Measurements from ENCODE around the gene AHR.

The AHR gene

GRCh38 chr7:17304926-17305325 lies 6.5 kb downstream of the AHR start:
- DNase-seq, result no peak

GRCh38 chr7:17305387-17306171 lies 7.1 kb downstream of the AHR start:
- DNase-seq, result no peak

GRCh38 chr7:17307000-17307399 lies 8.5 kb downstream of the AHR start:
- DNase-seq, result no peak

- DNase-seq, result no peak
Observed at GRCh38 chr7:17307558-17307957, 9.1 kb downstream of the AHR start.

- no peak for DNase-seq
Observed at GRCh38 chr7:17307969-17308648, 9.7 kb downstream of the AHR start.

- DNase-seq, result no peak
Observed at GRCh38 chr7:17311194-17311593, 12.7 kb downstream of the AHR start.

GRCh38 chr7:17311952-17312351 lies 13.5 kb downstream of the AHR start:
- no peak for DNase-seq

- DNase-seq, result no peak
Observed at GRCh38 chr7:17312641-17313040, 14.2 kb downstream of the AHR start.

- no peak for DNase-seq
Observed at GRCh38 chr7:17313194-17313593, 14.7 kb downstream of the AHR start.

- no peak for DNase-seq
Observed at GRCh38 chr7:17315974-17316373, 17.5 kb downstream of the AHR start.

- no peak for DNase-seq
Observed at GRCh38 chr7:17318146-17318545, 19.7 kb downstream of the AHR start.

GRCh38 chr7:17319164-17320101 lies 21.0 kb downstream of the AHR start:
- DNase-seq, result no peak

GRCh38 chr7:17320102-17320497 lies 21.6 kb downstream of the AHR start:
- DNase-seq, result no peak

- DNase-seq, result no peak
Observed at GRCh38 chr7:17320657-17321056, 22.2 kb downstream of the AHR start.

- DNase-seq, result no peak
Observed at GRCh38 chr7:17325364-17325763, 26.9 kb downstream of the AHR start.

GRCh38 chr7:17326378-17326777 lies 27.9 kb downstream of the AHR start:
- no peak for DNase-seq

- no peak for DNase-seq
Observed at GRCh38 chr7:17328641-17329040, 30.2 kb downstream of the AHR start.

GRCh38 chr7:17329440-17329839 lies 31.0 kb downstream of the AHR start:
- DNase-seq, result no peak

GRCh38 chr7:17331891-17332501 lies 33.5 kb downstream of the AHR start:
- DNase-seq, result no peak

GRCh38 chr7:17333221-17333620 lies 34.8 kb downstream of the AHR start:
- DNase-seq, result no peak

GRCh38 chr7:17336168-17336567 lies 37.7 kb downstream of the AHR start:
- DNase-seq, result no peak

- DNase-seq, result no peak
Observed at GRCh38 chr7:17339139-17339538, 40.7 kb downstream of the AHR start.

- no peak for DNase-seq
Observed at GRCh38 chr7:17339952-17340351, 41.5 kb downstream of the AHR start.

Measured in T-helper 9 cell (primary cell).